Fibroblast of villous mesenchyme (primary cell): ENCODE measurements around the gene AKAP10. TPM values are rescaled to one million over a fixed set of nuclear protein-coding genes. Genes with fewer than 3 reads are reported as not detected.

Source experiments
- DNase-seq: peaks from one replicate; pipeline ENCODE4 v3.0.0-alpha.2; 2010; ENCODE audit warnings: low read depth
- H3K4me3 ChIP-seq: 2 replicates; pipeline ENCODE4 v1.5.1; 2011; ENCODE audit warnings: low read depth, mild to moderate bottlenecking, low read length
- total RNA-seq: library from RNA; depleted of rRNA; stranded (reverse); fragments of >200 nt; gene quantifications from 2 replicates; pipeline ENCODE4 v1.2.3, GENCODE V29; 2012
- TF ChIP-seq, protein P1 (sequence below): IDR thresholded peaks from 2 replicates; pipeline ENCODE4 v1.5.1; 2012; ENCODE audit warnings: low read depth, mild to moderate bottlenecking, low read length; ENCODE audit not compliant: insufficient read depth

Gene AKAP10
- total RNA-seq, 1 donor, result 32.8 TPM

- no peak for DNase-seq
- H3K4me3 ChIP-seq, result no peak overlapping the region
- TF ChIP-seq, protein P1, sequence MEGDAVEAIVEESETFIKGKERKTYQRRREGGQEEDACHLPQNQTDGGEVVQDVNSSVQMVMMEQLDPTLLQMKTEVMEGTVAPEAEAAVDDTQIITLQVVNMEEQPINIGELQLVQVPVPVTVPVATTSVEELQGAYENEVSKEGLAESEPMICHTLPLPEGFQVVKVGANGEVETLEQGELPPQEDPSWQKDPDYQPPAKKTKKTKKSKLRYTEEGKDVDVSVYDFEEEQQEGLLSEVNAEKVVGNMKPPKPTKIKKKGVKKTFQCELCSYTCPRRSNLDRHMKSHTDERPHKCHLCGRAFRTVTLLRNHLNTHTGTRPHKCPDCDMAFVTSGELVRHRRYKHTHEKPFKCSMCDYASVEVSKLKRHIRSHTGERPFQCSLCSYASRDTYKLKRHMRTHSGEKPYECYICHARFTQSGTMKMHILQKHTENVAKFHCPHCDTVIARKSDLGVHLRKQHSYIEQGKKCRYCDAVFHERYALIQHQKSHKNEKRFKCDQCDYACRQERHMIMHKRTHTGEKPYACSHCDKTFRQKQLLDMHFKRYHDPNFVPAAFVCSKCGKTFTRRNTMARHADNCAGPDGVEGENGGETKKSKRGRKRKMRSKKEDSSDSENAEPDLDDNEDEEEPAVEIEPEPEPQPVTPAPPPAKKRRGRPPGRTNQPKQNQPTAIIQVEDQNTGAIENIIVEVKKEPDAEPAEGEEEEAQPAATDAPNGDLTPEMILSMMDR, result no peak
Measured at GRCh38 chr17:19939993-19940721, 37.5 kb downstream of the AKAP10 start.

DNA sequence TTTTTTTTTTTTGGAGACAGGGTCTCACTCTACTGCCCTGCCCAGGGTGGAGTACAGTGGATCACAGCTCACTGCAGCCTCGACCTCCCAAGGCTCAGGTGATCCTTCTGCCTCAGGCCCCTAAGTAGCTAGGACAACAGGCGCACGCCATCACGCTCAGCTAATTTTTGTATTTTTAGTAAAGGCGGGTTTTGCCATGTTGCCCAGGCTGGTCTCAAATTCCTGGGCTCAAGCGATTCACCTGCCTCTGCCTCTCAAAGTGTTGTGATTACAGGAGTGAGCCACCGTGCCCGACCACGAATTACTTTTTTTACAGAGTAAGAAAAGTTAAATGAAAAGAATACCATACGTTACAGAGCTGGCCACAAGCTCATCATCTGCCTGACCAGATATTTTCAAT lies 38.9 kb downstream of the AKAP10 start:
- H3K4me3 ChIP-seq, result no peak overlapping the region
- no peak for DNase-seq
- TF ChIP-seq, protein P1, result no peak

GRCh38 chr17:19937522-19937921 lies 40.1 kb downstream of the AKAP10 start:
- TF ChIP-seq, protein P1, result no peak
- peak; percentile 71 for DNase-seq
- H3K4me3 ChIP-seq, result no peak overlapping the region

DNA sequence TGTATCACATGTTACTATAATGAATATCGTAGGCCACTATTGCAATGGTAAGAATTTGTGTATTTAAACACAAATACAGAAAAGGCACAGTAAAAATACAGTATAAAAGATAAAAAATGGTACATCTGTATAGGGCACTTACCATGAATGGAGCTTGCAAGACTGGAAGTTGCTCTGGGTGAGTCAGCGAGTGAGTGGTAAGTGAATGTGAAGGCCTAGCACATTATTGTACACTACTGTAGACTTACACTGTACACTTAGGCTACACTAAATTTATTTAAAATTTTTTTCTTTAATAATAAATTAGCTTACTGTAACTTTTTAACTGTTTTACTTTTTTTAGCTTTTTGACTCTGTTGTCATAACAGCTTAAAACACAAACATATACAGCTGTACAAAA lies 42.5 kb downstream of the AKAP10 start:
- no peak overlapping the region for H3K4me3 ChIP-seq
- DNase-seq, result no peak
- TF ChIP-seq, protein P1, result no peak

- no peak for DNase-seq
- TF ChIP-seq, protein P1, result no peak
Measured at GRCh38 chr17:19933628-19934027, 44.0 kb downstream of the AKAP10 start.

GRCh38 chr17:19933221-19933620 lies 44.4 kb downstream of the AKAP10 start:
- TF ChIP-seq, protein P1, result no peak
- no peak overlapping the region for H3K4me3 ChIP-seq
- peak; percentile 31 for DNase-seq

More at GRCh38 chr17:19933628-19934027, 44.0 kb downstream of the AKAP10 start:
- no peak overlapping the region for H3K4me3 ChIP-seq

DNA sequence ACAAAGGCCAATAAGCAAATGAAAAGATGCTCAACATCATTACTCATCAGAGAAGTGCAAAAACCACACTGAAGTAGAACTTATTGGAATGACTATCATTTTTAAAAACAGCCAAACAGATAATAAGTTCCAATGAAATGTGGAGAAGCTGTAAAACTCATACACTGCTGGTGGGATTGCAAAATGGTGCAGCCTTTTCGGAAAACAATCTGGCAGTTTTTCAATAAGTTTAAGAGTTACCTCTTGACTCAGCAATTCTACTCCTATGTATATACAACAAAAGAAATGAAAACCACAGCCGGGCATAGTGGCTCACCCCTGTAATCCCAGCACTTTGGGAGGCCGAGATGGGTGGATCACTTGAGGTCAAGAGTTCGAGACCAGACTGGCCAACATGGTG lies 49.3 kb downstream of the AKAP10 start:
- no peak overlapping the region for H3K4me3 ChIP-seq
- TF ChIP-seq, protein P1, result no peak
- DNase-seq, result peak; percentile 95
